Measurements from ENCODE around the gene MYO18B. TPM values are rescaled to one million over a fixed set of nuclear protein-coding genes. Genes with fewer than 3 reads are reported as not detected.

MYO18B gene
- total RNA-seq, 1 donor from 2014 or later = 0.07 TPM

GRCh38 chr22:25942115-25942855 is 200.3 kb downstream of the MYO18B start:
- Mint-ChIP-seq H3K27ac (no peak overlapping the region), H3K9me3 (no peaks in the 10 kb centered on the region), H3K4me1 (no peaks in the 10 kb centered on the region), H3K27me3 (ENCODE audit: low read depth) (peaks cover 44% of the 10 kb centered on the region), H3K36me3 (no peaks in the 10 kb centered on the region), H3K4me3 (no peak overlapping the region)
- no peak for TF ChIP-seq CTCF (IDR thresholded peaks at IDR 0.05; ENCODE audit: unreplicated experiment)
- DNase-seq (ENCODE audit: low spot score in 2 of 2, unreplicated experiment in 2 of 2) = no peak

- H3K9me3 Mint-ChIP-seq = no peaks in the 10 kb centered on the region
- no peak overlapping the region for H3K4me3 Mint-ChIP-seq
- H3K36me3 Mint-ChIP-seq = no peaks in the 10 kb centered on the region
- no peak for TF ChIP-seq CTCF (IDR thresholded peaks at IDR 0.05; ENCODE audit: unreplicated experiment)
- no peaks in the 10 kb centered on the region for H3K4me1 Mint-ChIP-seq
- no peak overlapping the region for H3K27ac Mint-ChIP-seq
- peaks cover 44% of the 10 kb centered on the region for H3K27me3 Mint-ChIP-seq (ENCODE audit: low read depth)
- DNase-seq (ENCODE audit: low spot score in 2 of 2, unreplicated experiment in 2 of 2) = no peak
Measured at GRCh38 chr22:25942856-25943411, 200.9 kb downstream of the MYO18B start.

GRCh38 chr22:25950111-25950510 is 208.1 kb downstream of the MYO18B start:
- Mint-ChIP-seq H3K27ac (no peak overlapping the region), H3K4me1 (no peaks in the 10 kb centered on the region)
- DNase-seq (ENCODE audit: low spot score in 2 of 2, unreplicated experiment in 2 of 2) = no peak

GRCh38 chr22:25953276-25953675 is 211.3 kb downstream of the MYO18B start:
- H3K27me3 Mint-ChIP-seq (ENCODE audit: low read depth) = peaks cover 38% of the 10 kb centered on the region
- no peak overlapping the region for H3K4me3 Mint-ChIP-seq
- no peaks in the 10 kb centered on the region for H3K36me3 Mint-ChIP-seq
- no peak for TF ChIP-seq CTCF (IDR thresholded peaks at IDR 0.05; ENCODE audit: unreplicated experiment)
- DNase-seq (ENCODE audit: low spot score in 2 of 2, unreplicated experiment in 2 of 2) = no peak
- no peaks in the 10 kb centered on the region for H3K4me1 Mint-ChIP-seq
- H3K27ac Mint-ChIP-seq = no peak overlapping the region
- H3K9me3 Mint-ChIP-seq = no peaks in the 10 kb centered on the region

More at GRCh38 chr22:25950111-25950510, 208.1 kb downstream of the MYO18B start:
- H3K27me3 Mint-ChIP-seq (ENCODE audit: low read depth) = peaks cover 35% of the 10 kb centered on the region
- no peak overlapping the region for H3K4me3 Mint-ChIP-seq
- H3K36me3 Mint-ChIP-seq = no peaks in the 10 kb centered on the region
- TF ChIP-seq CTCF (IDR thresholded peaks at IDR 0.05; ENCODE audit: unreplicated experiment) = no peak
- no peaks in the 10 kb centered on the region for H3K9me3 Mint-ChIP-seq

- H3K4me3 Mint-ChIP-seq = no peak overlapping the region
- peaks cover 35% of the 10 kb centered on the region for H3K27me3 Mint-ChIP-seq (ENCODE audit: low read depth)
Measured at GRCh38 chr22:25953919-25954318, 211.9 kb downstream of the MYO18B start.

More at GRCh38 chr22:25953919-25954318, 211.9 kb downstream of the MYO18B start:
- Mint-ChIP-seq H3K9me3 (no peaks in the 10 kb centered on the region), H3K36me3 (no peaks in the 10 kb centered on the region), H3K4me1 (no peaks in the 10 kb centered on the region), H3K27ac (no peak overlapping the region)
- no peak for TF ChIP-seq CTCF (IDR thresholded peaks at IDR 0.05; ENCODE audit: unreplicated experiment)
- DNase-seq (ENCODE audit: low spot score in 2 of 2, unreplicated experiment in 2 of 2) = no peak

Data from mesothelial cell of epicardium (in vitro differentiated cells).